Measurements from ENCODE around the gene FOXJ1.

The FOXJ1 gene

GRCh38 chr17:76137351-76138233, 3.5 kb downstream of the FOXJ1 start:
- Histone ChIP-seq H2AFZ (ENCODE audit: low read depth) (no peak overlapping the region), H3K4me3 (IDR thresholded peaks at IDR 0.05; ENCODE audit: insufficient read depth, low read depth, low read length) (no peak overlapping the region), H3K27ac (no peak overlapping the region), H3K79me2 (ENCODE audit: insufficient read depth, low read depth) (no peaks in the 10 kb centered on the region), H3K9ac (no peak overlapping the region), H3K4me1 (ENCODE audit: low read depth, poor library complexity, severe bottlenecking) (peaks cover 15% of the 10 kb centered on the region), H3K36me3 (ENCODE audit: insufficient read depth) (no peaks in the 10 kb centered on the region), H4K20me1 (ENCODE audit: insufficient read depth) (no peaks in the 10 kb centered on the region), H3K27me3 (ENCODE audit: insufficient read depth, low read depth) (peaks cover 6% of the 10 kb centered on the region; the same call in 1 of the 2 replicates), H3K4me2 (no peak overlapping the region)
- no peak for TF ChIP-seq CTCF (conservative IDR thresholded peaks at IDR 0.05; ENCODE audit: low read depth, low read length)

GRCh38 chr17:76137001-76137350, 4.1 kb downstream of the FOXJ1 start:
- Histone ChIP-seq H3K79me2 (ENCODE audit: insufficient read depth, low read depth) (no peaks in the 10 kb centered on the region), H2AFZ (ENCODE audit: low read depth) (no peak overlapping the region), H3K4me2 (no peak overlapping the region), H3K4me1 (ENCODE audit: low read depth, poor library complexity, severe bottlenecking) (peaks cover 15% of the 10 kb centered on the region), H3K4me3 (IDR thresholded peaks at IDR 0.05; ENCODE audit: insufficient read depth, low read depth, low read length) (no peak overlapping the region), H3K27ac (no peak overlapping the region), H4K20me1 (ENCODE audit: insufficient read depth) (no peaks in the 10 kb centered on the region), H3K36me3 (ENCODE audit: insufficient read depth) (no peaks in the 10 kb centered on the region), H3K27me3 (ENCODE audit: insufficient read depth, low read depth) (peaks cover 6% of the 10 kb centered on the region; the same call in 1 of the 2 replicates), H3K9ac (no peak overlapping the region)
- TF ChIP-seq CTCF (conservative IDR thresholded peaks at IDR 0.05; ENCODE audit: low read depth, low read length), result no peak

DNA sequence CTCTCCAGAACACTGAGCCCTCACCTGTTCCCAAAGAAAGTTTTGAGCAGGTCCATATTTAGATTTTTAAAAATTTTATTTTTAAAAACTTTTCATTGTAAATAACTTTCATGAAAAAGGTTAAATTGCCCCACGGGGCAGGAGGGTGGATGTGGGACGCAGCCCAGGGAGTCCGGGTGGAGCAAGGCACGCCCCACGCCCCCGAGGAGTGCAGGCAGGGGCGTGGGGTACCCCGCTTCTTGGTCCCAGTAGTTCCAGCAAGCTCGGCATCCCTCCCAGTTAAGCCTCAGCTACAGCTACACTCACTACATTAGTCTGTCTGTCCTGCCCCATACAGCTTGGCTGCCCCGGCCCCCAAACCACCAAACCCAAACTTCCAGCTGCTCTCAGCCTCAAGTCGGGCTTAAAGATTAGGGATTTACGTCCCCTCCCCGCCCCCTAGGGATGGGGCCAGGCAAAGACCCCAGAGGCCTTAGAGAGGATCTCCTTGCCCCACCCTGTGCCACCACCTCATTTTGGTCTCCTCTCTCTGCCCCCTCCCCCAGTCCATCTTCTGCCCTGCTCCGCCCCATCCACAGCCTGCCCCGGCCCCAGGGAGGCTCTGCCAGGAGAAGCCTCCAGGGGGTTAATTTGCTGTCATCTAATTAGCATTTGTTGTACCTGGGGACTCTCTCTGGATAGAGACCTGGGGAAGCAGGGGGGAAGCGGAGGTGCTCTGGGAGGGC, 4.6 kb downstream of the FOXJ1 start:
- Histone ChIP-seq H3K4me3 (IDR thresholded peaks at IDR 0.05; ENCODE audit: insufficient read depth, low read depth, low read length) (no peak overlapping the region), H4K20me1 (ENCODE audit: insufficient read depth) (no peaks in the 10 kb centered on the region), H3K9ac (no peak overlapping the region), H3K27ac (no peak overlapping the region), H3K27me3 (ENCODE audit: insufficient read depth, low read depth) (peaks cover 6% of the 10 kb centered on the region; the same call in 1 of the 2 replicates), H2AFZ (ENCODE audit: low read depth) (no peak overlapping the region), H3K4me2 (no peak overlapping the region), H3K36me3 (ENCODE audit: insufficient read depth) (no peaks in the 10 kb centered on the region), H3K79me2 (ENCODE audit: insufficient read depth, low read depth) (no peaks in the 10 kb centered on the region), H3K4me1 (ENCODE audit: low read depth, poor library complexity, severe bottlenecking) (peaks cover 15% of the 10 kb centered on the region)
- no peak for TF ChIP-seq CTCF (conservative IDR thresholded peaks at IDR 0.05; ENCODE audit: low read depth, low read length)

GRCh38 chr17:76135810-76136188, 5.2 kb downstream of the FOXJ1 start:
- H2AFZ ChIP-seq (ENCODE audit: low read depth), result no peak overlapping the region
- peaks cover 15% of the 10 kb centered on the region for H3K4me1 ChIP-seq (ENCODE audit: low read depth, poor library complexity, severe bottlenecking)
- H3K79me2 ChIP-seq (ENCODE audit: insufficient read depth, low read depth), result no peaks in the 10 kb centered on the region
- no peak overlapping the region; the same call in 1 of the 2 replicates for H3K4me2 ChIP-seq
- H4K20me1 ChIP-seq (ENCODE audit: insufficient read depth), result no peaks in the 10 kb centered on the region
- H3K4me3 ChIP-seq (IDR thresholded peaks at IDR 0.05; ENCODE audit: insufficient read depth, low read depth, low read length), result no peak overlapping the region
- no peak overlapping the region for H3K9ac ChIP-seq
- no peaks in the 10 kb centered on the region for H3K36me3 ChIP-seq (ENCODE audit: insufficient read depth)
- no peak for TF ChIP-seq CTCF (conservative IDR thresholded peaks at IDR 0.05; ENCODE audit: low read depth, low read length)
- no peak overlapping the region for H3K27ac ChIP-seq
- H3K27me3 ChIP-seq (ENCODE audit: insufficient read depth, low read depth), result peaks cover 6% of the 10 kb centered on the region; the same call in 1 of the 2 replicates
